Lower lobe of right lung (tissue), 2 donors: ENCODE data around the gene TFPI. TPM values are rescaled to one million over a fixed set of nuclear protein-coding genes. Genes with fewer than 3 reads are reported as not detected.

Experiments used
- ATAC-seq, 2 donors: fragments of 200-7000 bp; cut with Tn5 transposase; one replicate each; pipeline ENCODE4 v1.9.1; 2020 to 2022; ENCODE audit warnings: mild to moderate bottlenecking in 2 of 2, moderate library complexity in 2 of 2
- DNase-seq: peaks from one replicate; pipeline ENCODE4 v3.0.0-alpha.2; 2020
- H3K27ac ChIP-seq: fragments of 200-600 bp; one replicate; pipeline ENCODE4 v1.8.0; 2022
- H3K27me3 ChIP-seq: fragments of 200-600 bp; one replicate; pipeline ENCODE4 v1.8.0; 2022; ENCODE audit warnings: low read depth
- H3K36me3 ChIP-seq: fragments of 200-600 bp; one replicate; pipeline ENCODE4 v1.8.0; 2022; ENCODE audit warnings: mild to moderate bottlenecking
- H3K4me1 ChIP-seq: fragments of 200-600 bp; one replicate; pipeline ENCODE4 v1.8.0; 2022
- H3K4me3 ChIP-seq: fragments of 200-600 bp; one replicate; pipeline ENCODE4 v1.8.0; 2022; ENCODE audit warnings: mild to moderate bottlenecking
- H3K9me3 ChIP-seq: fragments of 200-600 bp; one replicate; pipeline ENCODE4 v1.8.0; 2022
- CTCF ChIP-seq: fragments of 200-600 bp; IDR thresholded peaks from one replicate; pipeline ENCODE4 v1.8.0; 2022; ENCODE audit warnings: antibody characterized with exemption, mild to moderate bottlenecking
- intact Hi-C: fragments of 100-400 bp; cut with DNase I; formaldehyde crosslinking; loops from one replicate; pipeline ENCODE4 v1.11.0; 2022
- total RNA-seq: library from RNA; stranded (reverse); fragmentation: NEBNext Ultra II Directional; extraction: Animal tissue kit (Norgen Biotek cat#: 25700); gene quantifications from one replicate; pipeline ENCODE4 v1.2.1, GENCODE V29; 2021
- donor health status: DM: no; HTN: yes; CAD: no; lungs with severe emphysema.

Gene TFPI
- total RNA-seq, 1 donor from 2014 or later, result 311 TPM

DNA sequence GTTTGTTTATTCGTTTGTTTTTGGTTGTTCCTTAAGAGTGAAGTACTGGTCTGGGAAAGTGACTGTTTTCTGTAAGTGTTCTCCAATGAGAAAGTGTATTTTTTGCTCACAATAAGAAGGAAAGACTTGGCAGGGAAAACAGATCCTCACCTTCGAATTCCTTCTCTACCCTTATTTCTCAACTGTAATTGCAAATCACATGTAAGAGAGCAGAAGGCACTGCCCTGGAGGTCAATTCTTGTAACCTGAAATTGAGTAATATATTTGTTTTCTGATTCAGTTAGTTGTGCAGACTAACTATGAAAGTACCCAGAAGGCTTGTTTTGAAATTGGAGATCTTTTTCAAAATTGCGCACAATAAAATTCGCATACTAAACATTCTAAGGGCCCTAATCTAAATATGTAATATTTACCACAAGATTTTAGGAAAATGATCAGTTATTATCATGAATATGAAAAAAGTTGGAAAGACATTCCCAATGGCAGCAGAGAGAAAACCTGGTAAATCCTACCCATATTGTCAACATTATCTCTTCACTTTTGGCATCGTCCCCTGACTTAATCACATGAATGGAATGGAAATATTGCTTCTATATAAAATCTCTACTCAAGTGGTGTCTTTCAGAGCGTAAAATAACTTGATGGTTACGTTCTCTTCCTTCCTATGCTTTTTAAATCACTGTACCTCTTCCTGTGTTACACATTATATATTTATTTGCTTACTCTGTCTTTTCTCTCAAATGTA, 24.1 kb downstream of the TFPI start:
- Histone ChIP-seq H3K27ac (no peak overlapping the region), H3K27me3 (no peaks in the 10 kb centered on the region), H3K4me1 (peaks cover 6% of the 10 kb centered on the region), H3K9me3 (no peaks in the 10 kb centered on the region), H3K4me3 (no peak overlapping the region), H3K36me3 (peaks cover 7% of the 10 kb centered on the region)
- no peak for TF ChIP-seq CTCF
- intact Hi-C loops, result no loop called here
- ATAC-seq (peak in 1 of 2 donors; percentile 57), DNase-seq (no peak)

GRCh38 chr2:187529248-187529976, 24.8 kb downstream of the TFPI start:
- no peak for TF ChIP-seq CTCF
- Histone ChIP-seq H3K36me3 (peaks cover 7% of the 10 kb centered on the region), H3K9me3 (no peaks in the 10 kb centered on the region), H3K4me1 (peaks cover 6% of the 10 kb centered on the region), H3K27me3 (no peaks in the 10 kb centered on the region), H3K4me3 (no peak overlapping the region), H3K27ac (no peak overlapping the region)
- DNase-seq (no peak), ATAC-seq (no peak)
- intact Hi-C loops, result no loop called here

DNA sequence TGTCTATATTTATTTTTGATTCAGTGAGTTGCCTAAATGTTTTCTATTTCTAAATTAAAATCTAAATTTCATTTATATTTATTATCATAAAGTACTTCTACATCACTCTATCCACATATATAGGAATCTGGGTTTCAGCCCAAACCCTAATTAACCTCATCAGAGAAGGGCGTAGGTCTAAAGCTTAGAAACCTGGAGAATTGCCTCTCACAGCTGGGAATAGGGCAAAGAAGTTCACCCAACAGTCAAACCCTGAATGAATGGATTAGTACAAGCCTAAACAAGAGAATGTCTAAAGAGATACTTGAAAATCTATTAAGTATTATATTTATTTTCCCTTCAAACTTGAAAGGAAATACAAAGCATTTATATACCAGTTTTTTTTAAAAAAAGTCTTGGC, 26.2 kb downstream of the TFPI start:
- ATAC-seq, result no peak
- H3K27ac ChIP-seq, result no peak overlapping the region
- H3K4me3 ChIP-seq, result no peak overlapping the region
- intact Hi-C loops, result no loop called here
- H3K27me3 ChIP-seq, result no peaks in the 10 kb centered on the region
- H3K9me3 ChIP-seq, result no peaks in the 10 kb centered on the region
- no peak for TF ChIP-seq CTCF
- DNase-seq, result no peak
- peaks cover 7% of the 10 kb centered on the region for H3K36me3 ChIP-seq
- peaks cover 6% of the 10 kb centered on the region for H3K4me1 ChIP-seq

DNA sequence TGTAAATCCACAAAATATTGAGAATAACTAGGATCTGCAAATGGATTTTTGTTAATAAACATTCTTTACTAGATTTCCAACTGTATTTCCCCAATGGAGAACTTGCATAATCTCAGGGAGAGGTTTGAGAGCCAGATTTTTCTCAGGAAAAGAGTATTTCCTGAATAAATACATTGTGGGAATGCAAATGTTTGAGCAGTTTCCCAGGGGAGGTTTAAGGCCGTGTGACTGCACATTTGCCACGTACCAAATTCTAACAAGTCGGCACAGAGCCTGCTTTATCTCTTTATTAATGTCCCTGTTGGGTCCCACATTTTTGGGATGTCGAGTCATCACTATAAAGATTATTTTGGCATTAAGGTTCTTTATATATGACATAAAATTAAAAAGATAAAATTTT, 27.0 kb downstream of the TFPI start:
- no peaks in the 10 kb centered on the region for H3K9me3 ChIP-seq
- peaks cover 6% of the 10 kb centered on the region for H3K4me1 ChIP-seq
- TF ChIP-seq CTCF, result no peak
- no peaks in the 10 kb centered on the region for H3K27me3 ChIP-seq
- no peak overlapping the region for H3K27ac ChIP-seq
- DNase-seq (no peak), ATAC-seq (no peak)
- intact Hi-C loops, result no loop called here
- peaks cover 9% of the 10 kb centered on the region for H3K36me3 ChIP-seq
- H3K4me3 ChIP-seq, result no peak overlapping the region

- H3K9me3 ChIP-seq, result no peaks in the 10 kb centered on the region
- intact Hi-C loops, result no loop called here
- no peak for DNase-seq
Measured at GRCh38 chr2:187526792-187527191, 27.4 kb downstream of the TFPI start.

More at GRCh38 chr2:187526792-187527191, 27.4 kb downstream of the TFPI start:
- no peak overlapping the region for H3K27ac ChIP-seq
- H3K4me3 ChIP-seq, result no peak overlapping the region
- no peaks in the 10 kb centered on the region for H3K27me3 ChIP-seq
- H3K4me1 ChIP-seq, result peaks cover 6% of the 10 kb centered on the region
- no peak for TF ChIP-seq CTCF
- peaks cover 14% of the 10 kb centered on the region for H3K36me3 ChIP-seq
- ATAC-seq, result no peak
